BLaER1 (cell line): ENCODE data around the gene KIAA0930.

Experiments used
- H3K27ac ChIP-seq: shearing (Covaris generic); formaldehyde crosslinking; 2 replicates; pipeline ENCODE4 v1.8.1; 2022
- H3K27me3 ChIP-seq: shearing (Covaris generic); formaldehyde crosslinking; 2 replicates; pipeline ENCODE4 v1.8.1; 2022
- H3K36me3 ChIP-seq: shearing (Covaris generic); formaldehyde crosslinking; 2 replicates; pipeline ENCODE4 v1.8.1; 2022
- H3K4me1 ChIP-seq: shearing (Covaris generic); formaldehyde crosslinking; 2 replicates; pipeline ENCODE4 v1.8.1; 2022
- H3K4me2 ChIP-seq: shearing (Covaris generic); formaldehyde crosslinking; 2 replicates; pipeline ENCODE4 v1.8.1; 2022
- H3K4me3 ChIP-seq: shearing (Covaris generic); formaldehyde crosslinking; 2 replicates; pipeline ENCODE4 v1.8.1; 2022
- H3K9ac ChIP-seq: shearing (Covaris generic); formaldehyde crosslinking; 2 replicates; pipeline ENCODE4 v1.8.1; 2022
- H3K9me3 ChIP-seq: shearing (Covaris generic); formaldehyde crosslinking; 2 replicates; pipeline ENCODE4 v1.8.1; 2022
- H4K20me1 ChIP-seq: shearing (Covaris generic); formaldehyde crosslinking; 2 replicates; pipeline ENCODE4 v1.8.1; 2022
- Cebpa-rat ChIP-seq: shearing (Covaris generic); IDR thresholded peaks from 2 replicates; pipeline ENCODE4 v1.8.1; 2022

KIAA0930 gene

DNA sequence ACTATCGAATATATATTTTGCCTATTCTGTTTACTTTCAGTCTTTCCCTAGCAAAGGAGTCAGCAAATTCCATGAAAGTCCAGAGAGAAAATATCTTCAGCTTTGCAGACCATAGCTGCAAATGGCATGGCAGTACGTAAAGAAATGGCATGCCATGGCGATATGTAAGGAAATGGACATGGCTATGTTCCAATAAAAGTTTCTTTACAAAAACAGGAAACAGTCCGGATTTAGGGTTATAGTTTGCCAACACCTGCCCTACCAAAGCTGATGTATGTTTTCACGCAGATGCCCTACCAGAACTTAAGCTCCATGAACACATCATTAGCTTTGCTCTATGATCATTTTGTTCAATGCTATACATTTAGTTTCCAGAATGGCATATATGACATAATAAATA lies 19.5 kb downstream of the KIAA0930 start:
- Histone ChIP-seq H3K4me2 (peak overlapping the region; percentile 26), H3K4me3 (no peak overlapping the region), H4K20me1 (peaks cover 100% of the 10 kb centered on the region), H3K9me3 (no peaks in the 10 kb centered on the region), H3K9ac (no peak overlapping the region), H3K27me3 (no peaks in the 10 kb centered on the region), H3K27ac (no peak overlapping the region), H3K36me3 (peaks cover 27% of the 10 kb centered on the region; the same call in 1 of the 2 replicates), H3K4me1 (peaks cover 77% of the 10 kb centered on the region)
- no peak for TF ChIP-seq Cebpa-rat

GRCh38 chr22:45218976-45219375 lies 21.7 kb downstream of the KIAA0930 start:
- no peak overlapping the region; the same call in 1 of the 2 replicates for H3K4me2 ChIP-seq
- TF ChIP-seq Cebpa-rat = no peak
- H3K27me3 ChIP-seq = no peaks in the 10 kb centered on the region
- peaks cover 73% of the 10 kb centered on the region for H3K4me1 ChIP-seq
- no peak overlapping the region for H3K4me3 ChIP-seq
- H3K9me3 ChIP-seq = no peaks in the 10 kb centered on the region
- H3K36me3 ChIP-seq = 0 out of 2 replicates have a peak, but pooled peaks cover 16% of the 10 kb centered on the region
- no peak overlapping the region for H3K9ac ChIP-seq
- peaks cover 100% of the 10 kb centered on the region for H4K20me1 ChIP-seq
- H3K27ac ChIP-seq = no peak overlapping the region

GRCh38 chr22:45217806-45218205 lies 22.9 kb downstream of the KIAA0930 start:
- H3K27ac ChIP-seq = no peak overlapping the region

DNA sequence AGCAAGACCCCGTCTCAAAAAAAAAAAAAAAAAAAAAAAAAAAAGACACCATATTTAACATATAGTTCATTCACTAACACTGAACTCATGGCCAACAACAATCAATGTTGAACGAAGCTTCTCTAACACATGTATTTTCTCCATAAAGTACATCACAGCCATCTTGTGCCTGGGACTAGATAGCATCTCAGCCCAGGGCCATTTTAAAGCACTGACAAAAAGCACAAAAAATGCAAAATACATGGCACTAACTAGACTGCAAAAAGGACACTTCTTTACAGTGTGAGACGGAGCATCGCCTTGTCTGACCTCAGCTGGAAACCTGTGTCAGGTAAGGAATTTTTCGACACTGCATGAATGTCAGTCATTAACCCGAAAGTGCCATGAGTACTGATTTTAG lies 23.3 kb downstream of the KIAA0930 start:
- Histone ChIP-seq H3K36me3 (peaks cover 18% of the 10 kb centered on the region), H3K27me3 (no peaks in the 10 kb centered on the region), H3K27ac (no peak overlapping the region), H3K9ac (no peak overlapping the region), H3K4me2 (no peak overlapping the region), H3K4me3 (no peak overlapping the region), H4K20me1 (peaks cover 100% of the 10 kb centered on the region), H3K9me3 (no peaks in the 10 kb centered on the region), H3K4me1 (peaks cover 68% of the 10 kb centered on the region)
- TF ChIP-seq Cebpa-rat = no peak

More at GRCh38 chr22:45217806-45218205, 22.9 kb downstream of the KIAA0930 start:
- Histone ChIP-seq H3K4me2 (no peak overlapping the region), H3K9me3 (no peaks in the 10 kb centered on the region), H3K36me3 (0 out of 2 replicates have a peak, but pooled peaks cover 16% of the 10 kb centered on the region), H4K20me1 (peaks cover 100% of the 10 kb centered on the region), H3K27me3 (no peaks in the 10 kb centered on the region), H3K9ac (no peak overlapping the region), H3K4me1 (peaks cover 72% of the 10 kb centered on the region), H3K4me3 (no peak overlapping the region)
- TF ChIP-seq Cebpa-rat = no peak

DNA sequence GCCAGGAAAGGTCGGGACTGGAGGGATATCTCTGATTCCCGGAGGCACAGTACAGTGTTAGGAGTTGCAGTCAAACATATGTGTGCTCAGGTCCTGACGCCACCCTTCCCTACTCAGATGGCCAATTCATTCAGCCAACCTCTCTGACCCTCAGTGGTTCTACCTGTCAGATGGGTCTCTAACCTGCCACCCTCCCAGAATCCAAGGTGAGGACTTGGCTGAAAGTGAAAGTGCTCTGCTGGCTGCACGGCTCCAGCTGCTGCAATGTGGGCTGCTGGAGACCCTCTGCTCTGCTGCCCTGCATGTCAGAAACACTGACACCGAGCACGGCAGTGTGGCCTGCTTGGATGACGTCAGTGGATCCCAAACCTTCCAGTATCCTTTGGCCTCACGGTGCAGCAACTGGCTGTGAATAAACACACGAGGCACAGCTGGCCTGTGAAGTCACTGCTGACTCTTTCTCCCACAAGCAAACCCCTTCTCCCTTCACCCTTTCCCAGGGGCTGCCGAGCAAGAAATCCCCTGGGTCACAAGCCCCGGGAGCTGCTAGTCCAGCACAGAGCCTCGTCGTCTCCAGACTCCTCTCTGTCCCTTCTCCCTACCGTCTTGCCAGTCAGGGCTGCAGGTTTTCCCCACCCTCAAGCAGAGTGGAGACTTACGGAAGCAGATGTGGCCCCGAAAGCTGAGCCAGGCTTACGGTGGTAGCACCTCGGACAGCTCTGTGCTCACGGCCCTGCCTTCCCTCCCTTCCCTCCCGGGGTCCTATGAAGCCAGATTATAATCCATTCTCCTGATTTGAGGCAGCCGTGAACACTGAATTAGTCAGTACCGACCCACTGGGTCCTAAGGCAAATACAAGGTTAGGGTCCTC lies 24.3 kb downstream of the KIAA0930 start:
- no peaks in the 10 kb centered on the region for H3K27me3 ChIP-seq
- TF ChIP-seq Cebpa-rat = no peak
- H3K9ac ChIP-seq = no peak overlapping the region
- peak overlapping the region; percentile 5; the same call in 1 of the 2 replicates for H3K4me2 ChIP-seq
- H4K20me1 ChIP-seq = peaks cover 100% of the 10 kb centered on the region
- no peaks in the 10 kb centered on the region for H3K9me3 ChIP-seq
- no peak overlapping the region for H3K27ac ChIP-seq
- H3K4me3 ChIP-seq = no peak overlapping the region
- peaks cover 58% of the 10 kb centered on the region for H3K4me1 ChIP-seq
- peaks cover 27% of the 10 kb centered on the region for H3K36me3 ChIP-seq

DNA sequence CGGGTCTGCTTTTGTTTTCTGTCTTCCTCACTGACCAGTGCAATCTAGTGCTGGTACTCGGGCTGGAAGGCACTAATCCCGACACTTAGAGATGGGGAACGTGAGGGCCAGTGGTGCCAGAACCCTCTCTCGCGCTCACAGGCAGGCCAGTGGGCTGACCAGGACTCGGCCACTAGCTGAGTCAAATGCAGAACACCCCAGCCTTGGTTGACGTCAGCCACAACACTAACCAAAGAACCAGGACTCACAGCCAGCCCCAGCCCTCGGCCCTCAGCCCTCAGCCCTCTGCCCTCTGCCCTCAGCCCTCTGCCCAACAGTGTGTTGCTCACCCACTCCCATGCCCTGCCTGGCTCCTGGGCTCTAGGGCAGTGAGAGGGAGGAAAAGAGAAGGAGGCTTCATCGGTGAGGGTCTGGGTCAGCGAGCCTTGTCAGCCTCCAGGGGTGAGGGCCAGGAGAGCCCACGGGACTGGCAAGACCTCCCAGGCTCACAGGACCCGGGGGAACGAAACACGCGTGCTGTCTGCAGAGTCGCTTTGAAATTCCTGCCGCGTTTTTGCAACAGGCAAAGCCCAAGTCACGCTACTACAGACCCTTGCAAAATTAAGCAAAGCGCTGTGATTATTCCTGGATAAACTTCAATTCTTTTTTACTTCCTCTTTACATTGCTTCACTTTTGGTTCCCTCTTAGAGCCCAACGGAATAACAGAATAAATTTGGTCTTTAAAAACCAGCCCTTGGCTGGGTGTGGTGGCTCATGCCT lies 27.5 kb downstream of the KIAA0930 start:
- Histone ChIP-seq H3K9me3 (no peaks in the 10 kb centered on the region), H3K9ac (0 out of 2 replicates have a peak overlapping the region, but pooled peaks have one; percentile 19), H4K20me1 (peaks cover 100% of the 10 kb centered on the region), H3K4me2 (peak overlapping the region; percentile 58), H3K27me3 (no peaks in the 10 kb centered on the region), H3K27ac (peak overlapping the region; percentile 26; the same call in 1 of the 2 replicates), H3K4me3 (no peak overlapping the region), H3K36me3 (peaks cover 56% of the 10 kb centered on the region), H3K4me1 (peaks cover 39% of the 10 kb centered on the region)
- no peak for TF ChIP-seq Cebpa-rat

DNA sequence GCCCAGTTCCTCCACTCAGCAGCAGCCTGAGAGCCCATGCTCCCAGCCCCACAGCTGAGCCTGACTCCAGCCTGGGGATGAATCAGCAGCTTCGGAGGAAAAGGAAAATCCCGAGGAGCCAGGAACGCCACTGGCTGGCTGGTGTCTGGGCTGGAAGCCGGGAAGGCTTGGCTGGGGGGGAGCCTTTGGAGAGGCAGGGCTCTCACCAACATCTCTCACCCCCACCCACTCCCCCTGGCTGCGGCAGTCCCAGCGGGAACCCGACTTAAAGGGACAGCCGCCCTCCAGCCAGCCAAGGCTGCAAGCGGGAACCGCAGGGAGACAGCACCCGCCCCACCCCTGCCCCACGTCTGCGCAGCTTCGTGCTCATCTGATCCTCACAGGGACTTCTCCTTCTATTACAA lies 28.4 kb downstream of the KIAA0930 start:
- no peak overlapping the region for H3K4me3 ChIP-seq
- no peak overlapping the region for H3K27ac ChIP-seq
- H3K36me3 ChIP-seq = peaks cover 59% of the 10 kb centered on the region
- H3K9ac ChIP-seq = no peak overlapping the region
- no peak for TF ChIP-seq Cebpa-rat
- H4K20me1 ChIP-seq = peaks cover 100% of the 10 kb centered on the region
- no peaks in the 10 kb centered on the region for H3K27me3 ChIP-seq
- peaks cover 39% of the 10 kb centered on the region for H3K4me1 ChIP-seq
- H3K4me2 ChIP-seq = no peak overlapping the region
- H3K9me3 ChIP-seq = no peaks in the 10 kb centered on the region

DNA sequence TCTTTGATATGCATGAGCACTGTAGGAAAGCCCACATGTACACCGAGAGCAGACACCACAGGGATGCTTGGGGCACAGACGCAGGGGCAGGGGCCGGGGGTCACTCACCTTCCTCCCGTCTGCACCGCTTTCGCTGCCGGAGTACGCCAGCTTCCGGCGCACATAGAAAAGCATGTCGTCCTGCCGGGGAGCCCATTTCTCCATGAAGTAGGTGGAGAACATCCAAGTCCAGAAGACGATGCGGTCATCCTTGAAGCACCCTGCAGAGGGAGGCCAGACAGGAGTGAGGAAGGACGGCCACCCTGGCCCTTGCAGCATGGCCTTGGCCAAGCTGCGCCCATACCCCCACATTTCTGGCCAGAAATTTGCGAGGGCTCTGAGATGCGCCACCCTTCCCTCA lies 28.8 kb downstream of the KIAA0930 start:
- no peak overlapping the region for H3K4me2 ChIP-seq
- H3K9me3 ChIP-seq = no peaks in the 10 kb centered on the region
- H3K27ac ChIP-seq = no peak overlapping the region
- no peak for TF ChIP-seq Cebpa-rat
- H3K27me3 ChIP-seq = no peaks in the 10 kb centered on the region
- peaks cover 64% of the 10 kb centered on the region for H3K36me3 ChIP-seq
- peaks cover 100% of the 10 kb centered on the region for H4K20me1 ChIP-seq
- H3K4me1 ChIP-seq = peaks cover 36% of the 10 kb centered on the region
- no peak overlapping the region for H3K9ac ChIP-seq
- no peak overlapping the region for H3K4me3 ChIP-seq

- Histone ChIP-seq H3K36me3 (peaks cover 66% of the 10 kb centered on the region), H3K27me3 (no peaks in the 10 kb centered on the region), H3K9me3 (no peaks in the 10 kb centered on the region), H3K9ac (no peak overlapping the region), H3K4me2 (no peak overlapping the region), H3K27ac (no peak overlapping the region), H3K4me3 (no peak overlapping the region), H3K4me1 (peaks cover 32% of the 10 kb centered on the region), H4K20me1 (peaks cover 100% of the 10 kb centered on the region)
- TF ChIP-seq Cebpa-rat = no peak
Observed at GRCh38 chr22:45211435-45211834, 29.3 kb downstream of the KIAA0930 start.

- no peaks in the 10 kb centered on the region for H3K9me3 ChIP-seq
- H3K4me1 ChIP-seq = peaks cover 27% of the 10 kb centered on the region
- no peak overlapping the region for H3K4me2 ChIP-seq
- TF ChIP-seq Cebpa-rat = no peak
- H3K4me3 ChIP-seq = no peak overlapping the region
- peaks cover 66% of the 10 kb centered on the region for H3K36me3 ChIP-seq
- no peaks in the 10 kb centered on the region for H3K27me3 ChIP-seq
- H3K9ac ChIP-seq = no peak overlapping the region
- peaks cover 100% of the 10 kb centered on the region for H4K20me1 ChIP-seq
- H3K27ac ChIP-seq = no peak overlapping the region
Observed at GRCh38 chr22:45210991-45211390, 29.7 kb downstream of the KIAA0930 start.
